ENCODE measurements around the gene STXBP1. TPM values are rescaled to one million over a fixed set of nuclear protein-coding genes. Genes with fewer than 3 reads are reported as not detected.

Gene STXBP1
- total RNA-seq, 1 experiment from 2014 or later = 40.6 TPM

DNA sequence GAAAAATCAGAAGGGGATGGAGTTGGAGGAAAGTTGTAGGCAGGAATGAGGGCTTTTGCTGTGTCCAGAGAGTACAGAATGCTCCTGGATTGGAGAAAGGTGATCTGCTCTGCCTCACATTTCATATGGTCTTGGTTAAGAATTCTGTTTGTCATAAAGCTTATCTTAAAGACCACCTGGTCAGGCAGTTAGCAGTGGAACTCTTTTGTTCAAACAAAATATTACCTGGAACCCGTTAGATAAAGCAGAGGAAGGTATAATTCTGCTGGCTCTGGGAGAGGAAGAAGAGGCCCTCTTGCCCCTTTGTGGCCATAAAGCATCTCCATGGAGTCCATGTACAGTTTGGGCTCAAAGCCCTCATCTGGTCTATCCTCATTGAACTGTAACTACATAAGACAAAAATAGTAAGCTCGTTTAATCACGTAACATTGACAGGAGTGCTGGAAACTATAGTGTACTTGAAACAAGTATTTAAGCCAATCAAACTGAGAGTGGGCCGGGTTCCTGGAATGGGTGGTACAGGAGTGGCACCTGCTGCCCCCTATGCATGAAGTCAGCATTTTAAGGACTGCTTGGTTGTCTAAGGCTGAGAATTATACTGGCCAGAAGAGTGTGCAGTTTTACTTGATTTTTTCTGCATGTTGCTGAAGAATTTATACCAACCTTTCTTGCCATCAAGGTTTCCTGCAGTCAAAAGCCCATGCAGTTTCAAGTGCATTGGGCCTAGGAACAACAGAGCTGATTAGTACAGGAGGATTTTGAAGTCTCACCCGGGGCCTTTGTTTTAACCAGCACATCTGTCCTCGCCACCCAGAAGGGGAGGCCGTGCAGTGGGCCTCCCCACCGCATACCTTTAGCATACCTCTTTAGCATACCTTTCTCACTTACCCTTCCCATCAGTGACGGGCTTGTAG is 39.9 kb downstream of the STXBP1 start:
- no peak for DNase-seq (ENCODE audit: low read depth, low spot score)
- TF ChIP-seq ZNF274 (IDR thresholded peaks at IDR 0.05; ENCODE audit: low read depth, low read length) (no peak), CEBPB (IDR thresholded peaks at IDR 0.05; ENCODE audit: low read depth) (no peak), EZH2phosphoT487 (IDR thresholded peaks at IDR 0.05; ENCODE audit: borderline replicate concordance) (no peak), EZH2 (IDR thresholded peaks at IDR 0.05) (no peak), POLR2AphosphoS5 (IDR thresholded peaks at IDR 0.05; ENCODE audit: low read depth, low read length) (no peak), RAD21 (IDR thresholded peaks at IDR 0.05; ENCODE audit: low read depth) (no peak), ELF1 (IDR thresholded peaks at IDR 0.05; ENCODE audit: borderline replicate concordance, low read depth) (no peak), EGR1 (IDR thresholded peaks at IDR 0.05; ENCODE audit: low read depth) (no peak), YY1 (IDR thresholded peaks at IDR 0.05; ENCODE audit: extremely low read depth, insufficient replicate concordance, low read depth, low read length) (no peak), SRF (IDR thresholded peaks at IDR 0.05; ENCODE audit: low read depth) (no peak)
- TF ChIP-seq, protein P1, sequence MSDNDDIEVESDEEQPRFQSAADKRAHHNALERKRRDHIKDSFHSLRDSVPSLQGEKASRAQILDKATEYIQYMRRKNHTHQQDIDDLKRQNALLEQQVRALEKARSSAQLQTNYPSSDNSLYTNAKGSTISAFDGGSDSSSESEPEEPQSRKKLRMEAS (IDR thresholded peaks at IDR 0.05) = no peak
- H4K20me1 ChIP-seq (ENCODE audit: insufficient read depth) = no peaks in the 10 kb centered on the region
- no peaks in the 10 kb centered on the region for H3K79me2 ChIP-seq (ENCODE audit: insufficient read depth, low read length)
- no TSS peak for BruUV-seq (replicated peaks)
- no peak overlapping the region for H3K4me3 ChIP-seq (replicated peaks in 1 of 2; ENCODE audit: low read depth in 1 of 2, low read length in 2 of 2)
- no peak overlapping the region for H3K4me2 ChIP-seq (ENCODE audit: low read length)
- H3K27me3 ChIP-seq (ENCODE audit: insufficient read depth, low read length) = no peaks in the 10 kb centered on the region
- CTCF ChIA-PET = no interaction called here
- H3K36me3 ChIP-seq (ENCODE audit: control insufficient read depth in 1 of 2, insufficient read depth in 2 of 2, low read length in 2 of 2) = no peaks in the 10 kb centered on the region
- POLR2A ChIA-PET = no interaction called here
- no peaks in the 10 kb centered on the region for H3K9me3 ChIP-seq (ENCODE audit: control insufficient read depth in 1 of 2, insufficient read depth in 1 of 2, low read depth in 1 of 2, low read length in 2 of 2)
- no peak overlapping the region for H2AFZ ChIP-seq (ENCODE audit: low read depth, low read length, poor library complexity, severe bottlenecking)
- no peak for ATAC-seq
- RAD21 ChIA-PET (ENCODE audit: low non-redundant PET in 1 of 2, low total read pairs in 2 of 2, uncharacterized antibody in 2 of 2, unreplicated experiment in 2 of 2) = no interaction called here
- intact Hi-C loops (cut with micrococcal nuclease) = no loop called here
- no peak overlapping the region for H3K9ac ChIP-seq (ENCODE audit: low read length)
- H3K9me2 ChIP-seq (ENCODE audit: insufficient read depth) = no peaks in the 10 kb centered on the region
- H3K27ac ChIP-seq (ENCODE audit: low read depth, low read length) = no peak overlapping the region
- no peaks in the 10 kb centered on the region for H3K4me1 ChIP-seq (ENCODE audit: control insufficient read depth in 1 of 2, insufficient read depth in 2 of 2, low read length in 2 of 2)
